ENCODE data around the gene TDRKH. TPM values are rescaled to one million over a fixed set of nuclear protein-coding genes. Genes with fewer than 3 reads are reported as not detected.

TDRKH gene
- total RNA-seq, 2 donors from 2014 or later: 6.8 to 9.1 TPM

DNA sequence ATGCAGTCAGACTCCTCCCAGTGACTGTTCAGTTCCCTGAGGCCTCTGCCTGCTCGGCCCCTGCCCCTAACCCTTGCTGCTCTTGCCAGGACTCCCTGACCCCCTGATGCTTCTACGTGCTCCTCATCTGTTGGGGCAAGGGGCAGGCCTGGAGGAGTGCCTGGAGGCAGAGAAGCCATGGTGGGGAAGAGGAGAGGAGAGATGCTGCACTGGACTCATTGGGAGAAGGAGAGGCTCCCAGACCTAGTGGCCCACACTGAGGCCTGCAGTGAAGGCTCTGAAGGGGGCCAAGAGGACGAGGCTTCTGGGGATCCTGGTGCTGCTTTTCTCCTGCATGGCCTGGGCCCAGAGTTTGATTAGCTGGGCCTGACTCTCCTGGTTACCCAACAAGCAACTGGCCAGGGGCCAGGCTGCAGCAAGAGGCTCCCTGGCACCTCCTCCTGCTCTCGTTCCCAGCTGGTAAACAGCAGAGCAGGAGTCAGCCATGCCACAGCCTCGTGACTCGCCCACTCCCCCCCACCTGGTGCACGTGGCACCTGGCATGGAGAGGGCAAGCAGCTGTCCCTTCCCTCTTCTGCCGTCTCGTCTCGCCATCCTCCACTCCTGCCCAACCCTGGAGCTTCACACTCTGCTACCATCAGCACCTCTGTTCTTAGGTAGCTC is 42.1 kb upstream of the TDRKH start:
- peak; percentile 88 for DNase-seq
- H3K9ac ChIP-seq (ENCODE audit: low read depth in 2 of 2, low read length in 2 of 2): peak overlapping the region; percentile 41 to 94
- H3K9me3 ChIP-seq: no peaks in the 10 kb centered on the region
- H3K4me1 ChIP-seq: peaks cover 14% of the 10 kb centered on the region
- intact Hi-C loops (cut with DNase I): loop anchor here (10.0 kb wide), 2 partner anchors 138 to 238 kb away; no protein-coding TSS in a partner anchor
- no peaks in the 10 kb centered on the region for H3K27me3 ChIP-seq
- H3K36me3 ChIP-seq: no peaks in the 10 kb centered on the region
- TF ChIP-seq, protein P1, sequence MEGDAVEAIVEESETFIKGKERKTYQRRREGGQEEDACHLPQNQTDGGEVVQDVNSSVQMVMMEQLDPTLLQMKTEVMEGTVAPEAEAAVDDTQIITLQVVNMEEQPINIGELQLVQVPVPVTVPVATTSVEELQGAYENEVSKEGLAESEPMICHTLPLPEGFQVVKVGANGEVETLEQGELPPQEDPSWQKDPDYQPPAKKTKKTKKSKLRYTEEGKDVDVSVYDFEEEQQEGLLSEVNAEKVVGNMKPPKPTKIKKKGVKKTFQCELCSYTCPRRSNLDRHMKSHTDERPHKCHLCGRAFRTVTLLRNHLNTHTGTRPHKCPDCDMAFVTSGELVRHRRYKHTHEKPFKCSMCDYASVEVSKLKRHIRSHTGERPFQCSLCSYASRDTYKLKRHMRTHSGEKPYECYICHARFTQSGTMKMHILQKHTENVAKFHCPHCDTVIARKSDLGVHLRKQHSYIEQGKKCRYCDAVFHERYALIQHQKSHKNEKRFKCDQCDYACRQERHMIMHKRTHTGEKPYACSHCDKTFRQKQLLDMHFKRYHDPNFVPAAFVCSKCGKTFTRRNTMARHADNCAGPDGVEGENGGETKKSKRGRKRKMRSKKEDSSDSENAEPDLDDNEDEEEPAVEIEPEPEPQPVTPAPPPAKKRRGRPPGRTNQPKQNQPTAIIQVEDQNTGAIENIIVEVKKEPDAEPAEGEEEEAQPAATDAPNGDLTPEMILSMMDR (IDR thresholded peaks at IDR 0.05): no peak
- no peak overlapping the region for H3K4me3 ChIP-seq
- peak overlapping the region; percentile 89 for H3K27ac ChIP-seq

DNA sequence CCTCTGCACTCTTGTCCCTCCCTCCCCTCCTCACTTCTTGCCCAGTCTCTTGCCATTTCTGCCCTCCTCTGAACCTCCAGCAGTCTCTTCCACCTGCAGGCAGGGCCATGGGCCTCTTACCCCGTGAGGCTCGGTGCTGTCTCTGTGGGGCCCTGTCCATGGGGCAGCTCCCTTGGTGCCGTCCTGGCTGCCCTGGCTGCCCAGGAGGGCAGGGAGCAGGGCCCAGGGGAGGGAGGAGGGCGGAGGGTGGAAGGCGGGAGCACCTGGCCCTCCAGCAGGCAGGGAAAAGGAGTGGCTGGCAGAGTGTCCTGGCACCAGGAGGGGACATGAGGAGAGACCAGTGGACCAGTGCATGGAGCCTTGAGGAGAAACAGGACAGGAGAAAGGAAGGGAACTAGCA is 41.3 kb upstream of the TDRKH start, which contains the start of gene RORC:
RORC (minus strand) TSS at position 198 of the 400 bp plus-strand sequence; CDS start at position 160, 38 bp downstream.
- intact Hi-C loops (cut with DNase I): loop anchor here (10.0 kb wide), 2 partner anchors 137 to 237 kb away; no protein-coding TSS in a partner anchor
- DNase-seq: peak; percentile 83
- Histone ChIP-seq H3K36me3 (no peaks in the 10 kb centered on the region), H3K27me3 (no peaks in the 10 kb centered on the region), H3K9me3 (no peaks in the 10 kb centered on the region), H3K27ac (peak within 1 kb of the TSS; percentile 89), H3K9ac (ENCODE audit: low read depth in 2 of 2, low read length in 2 of 2) (peak within 1 kb of the TSS; percentile 67 to 94), H3K4me1 (peaks cover 14% of the 10 kb centered on the region), H3K4me3 (peak within 1 kb of the TSS; percentile 33)
- TF ChIP-seq, protein P1 (IDR thresholded peaks at IDR 0.05): no peak

DNA sequence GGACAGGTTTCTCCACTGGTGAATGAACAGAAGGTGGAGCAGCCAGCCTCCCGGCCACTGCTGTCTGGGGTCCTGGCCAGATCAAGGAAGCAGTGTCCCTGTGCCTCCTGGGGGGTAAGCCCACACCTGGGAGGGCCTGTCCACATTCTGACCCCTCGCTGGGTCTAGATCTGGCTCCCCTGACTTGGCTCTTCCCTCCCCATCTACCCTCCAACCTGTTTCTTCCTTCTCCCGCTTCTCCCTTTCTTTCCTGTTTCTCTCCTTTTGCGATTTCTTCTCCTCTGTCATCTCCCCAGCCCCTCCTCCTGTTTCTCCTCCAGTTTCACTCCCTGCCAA is 40.9 kb upstream of the TDRKH start:
- TF ChIP-seq, protein P1 (IDR thresholded peaks at IDR 0.05): no peak
- peak overlapping the region; percentile 89 for H3K27ac ChIP-seq
- peak overlapping the region; percentile 33 for H3K4me3 ChIP-seq
- H3K9me3 ChIP-seq: no peaks in the 10 kb centered on the region
- no peaks in the 10 kb centered on the region for H3K27me3 ChIP-seq
- intact Hi-C loops (cut with DNase I): loop anchor here (10.0 kb wide), 2 partner anchors 136 to 236 kb away; no protein-coding TSS in a partner anchor
- no peak for DNase-seq
- peaks cover 14% of the 10 kb centered on the region for H3K4me1 ChIP-seq
- no peaks in the 10 kb centered on the region for H3K36me3 ChIP-seq
- peak overlapping the region; percentile 67 to 94 for H3K9ac ChIP-seq (ENCODE audit: low read depth in 2 of 2, low read length in 2 of 2)

DNA sequence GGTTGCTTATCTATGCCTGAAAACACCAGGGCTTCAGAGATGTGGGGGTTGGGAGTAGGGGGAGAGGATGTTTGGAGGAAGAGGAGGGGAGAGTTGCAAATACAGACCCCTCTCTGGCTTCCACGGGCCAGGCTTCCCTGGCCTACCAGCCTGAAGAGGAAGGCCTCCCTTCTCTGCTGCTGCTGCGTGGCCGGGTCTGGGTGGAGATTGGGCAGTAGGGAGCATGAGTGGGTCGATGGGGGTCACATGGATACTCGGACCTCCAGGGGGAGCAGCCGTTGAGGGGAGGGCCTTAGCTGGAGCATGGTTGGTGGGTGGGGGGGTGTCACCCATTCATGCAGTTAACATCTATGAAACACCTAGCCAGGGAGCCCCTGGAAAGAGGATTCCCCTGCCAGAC is 39.8 kb upstream of the TDRKH start:
- DNase-seq: no peak
- Histone ChIP-seq H3K9me3 (no peaks in the 10 kb centered on the region), H3K9ac (ENCODE audit: low read depth in 2 of 2, low read length in 2 of 2) (peak overlapping the region in 1 of 2 donors; percentile 47), H3K36me3 (no peaks in the 10 kb centered on the region), H3K27ac (no peak overlapping the region), H3K4me3 (no peak overlapping the region), H3K4me1 (peaks cover 14% of the 10 kb centered on the region), H3K27me3 (no peaks in the 10 kb centered on the region)
- TF ChIP-seq, protein P1 (IDR thresholded peaks at IDR 0.05): no peak
- intact Hi-C loops (cut with DNase I): loop anchor here (10.0 kb wide), 2 partner anchors 135 to 235 kb away; no protein-coding TSS in a partner anchor

DNA sequence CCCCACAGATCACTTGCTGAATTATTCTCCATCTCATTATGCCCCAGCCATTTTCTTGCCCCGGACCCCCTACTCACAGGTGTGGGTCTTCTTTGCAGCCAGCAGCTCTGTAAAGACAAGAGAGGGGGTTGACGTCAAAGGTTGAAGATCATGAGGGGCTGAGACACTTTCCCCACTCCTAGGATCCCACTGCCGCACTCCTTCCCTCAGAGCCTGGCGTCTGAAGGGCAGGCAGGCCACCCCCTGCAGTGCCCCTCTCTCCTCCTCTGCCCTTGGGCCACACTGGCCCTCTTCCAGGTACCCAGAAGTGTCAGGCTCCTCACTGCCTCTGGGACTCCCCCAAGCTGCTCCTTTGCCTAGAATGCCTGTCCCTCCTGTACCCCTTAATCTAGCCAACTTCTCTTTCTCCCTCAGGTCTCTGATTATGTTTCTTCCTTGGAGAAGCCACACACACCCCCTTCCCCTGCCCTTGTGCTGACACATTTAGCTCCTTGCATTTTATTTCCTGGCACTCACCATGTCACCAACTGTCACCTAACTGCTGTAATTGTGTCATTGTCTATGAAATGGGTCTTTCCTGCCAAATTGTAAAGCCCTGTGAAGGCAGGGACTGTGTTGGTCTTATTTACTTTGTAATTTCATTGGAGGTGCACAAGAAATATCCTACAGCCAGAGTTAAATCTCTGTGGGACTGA is 39.2 kb upstream of the TDRKH start:
- Histone ChIP-seq H3K9ac (ENCODE audit: low read depth in 2 of 2, low read length in 2 of 2) (peak overlapping the region in 1 of 2 donors; percentile 47), H3K4me3 (no peak overlapping the region), H3K27ac (peak overlapping the region; percentile 2), H3K27me3 (no peaks in the 10 kb centered on the region), H3K36me3 (no peaks in the 10 kb centered on the region), H3K9me3 (no peaks in the 10 kb centered on the region), H3K4me1 (peaks cover 14% of the 10 kb centered on the region)
- intact Hi-C loops (cut with DNase I): loop anchor here (10.0 kb wide), 2 partner anchors 135 to 235 kb away; no protein-coding TSS in a partner anchor
- TF ChIP-seq, protein P1 (IDR thresholded peaks at IDR 0.05): no peak
- DNase-seq: no peak

Data from colonic mucosa (tissue), 4 donors.